ENCODE data around the gene RAD18.

RAD18 gene, protein sequence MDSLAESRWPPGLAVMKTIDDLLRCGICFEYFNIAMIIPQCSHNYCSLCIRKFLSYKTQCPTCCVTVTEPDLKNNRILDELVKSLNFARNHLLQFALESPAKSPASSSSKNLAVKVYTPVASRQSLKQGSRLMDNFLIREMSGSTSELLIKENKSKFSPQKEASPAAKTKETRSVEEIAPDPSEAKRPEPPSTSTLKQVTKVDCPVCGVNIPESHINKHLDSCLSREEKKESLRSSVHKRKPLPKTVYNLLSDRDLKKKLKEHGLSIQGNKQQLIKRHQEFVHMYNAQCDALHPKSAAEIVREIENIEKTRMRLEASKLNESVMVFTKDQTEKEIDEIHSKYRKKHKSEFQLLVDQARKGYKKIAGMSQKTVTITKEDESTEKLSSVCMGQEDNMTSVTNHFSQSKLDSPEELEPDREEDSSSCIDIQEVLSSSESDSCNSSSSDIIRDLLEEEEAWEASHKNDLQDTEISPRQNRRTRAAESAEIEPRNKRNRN

DNA sequence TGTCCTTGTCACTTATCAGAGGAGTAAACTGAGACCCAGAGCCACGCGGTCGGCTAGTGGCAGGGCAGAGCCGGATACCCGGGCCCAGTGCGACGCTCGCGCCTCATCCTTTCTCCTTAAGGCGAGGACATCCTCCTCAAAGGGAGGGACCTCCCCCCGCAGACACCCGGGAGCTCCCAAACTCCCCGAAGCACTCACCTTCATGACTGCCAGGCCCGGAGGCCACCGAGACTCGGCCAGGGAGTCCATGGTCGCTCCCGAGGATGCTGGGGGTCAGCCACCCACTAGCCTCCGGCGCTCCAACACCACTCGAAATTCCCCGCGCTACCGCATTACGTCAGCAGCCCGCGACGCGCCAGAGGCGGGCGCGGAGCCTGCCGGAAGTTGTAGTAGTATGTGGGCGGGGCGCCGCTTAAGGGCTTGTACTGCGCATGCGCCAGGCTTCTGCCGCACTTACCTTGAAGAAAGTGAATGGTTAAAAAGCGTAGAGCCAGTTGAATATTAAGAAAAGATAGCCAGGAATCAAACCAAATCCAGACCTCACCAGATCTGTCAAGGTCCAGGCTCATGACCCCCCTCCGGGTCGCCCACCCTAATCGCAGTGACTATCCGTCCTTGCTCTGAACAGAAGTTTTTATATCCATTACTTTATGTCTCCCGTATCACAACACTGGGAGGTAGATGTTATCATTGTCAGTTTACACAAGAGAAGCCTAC, at the start of gene RAD18:
Gene RAD18 (minus strand): TSS at position 336 of the 717 bp plus-strand sequence. CDS start 87 bp downstream, at position 249.
- DNase-seq (ENCODE audit: low read depth in 3 of 3): peak; percentile 79 to 84 (median 83)

DNA sequence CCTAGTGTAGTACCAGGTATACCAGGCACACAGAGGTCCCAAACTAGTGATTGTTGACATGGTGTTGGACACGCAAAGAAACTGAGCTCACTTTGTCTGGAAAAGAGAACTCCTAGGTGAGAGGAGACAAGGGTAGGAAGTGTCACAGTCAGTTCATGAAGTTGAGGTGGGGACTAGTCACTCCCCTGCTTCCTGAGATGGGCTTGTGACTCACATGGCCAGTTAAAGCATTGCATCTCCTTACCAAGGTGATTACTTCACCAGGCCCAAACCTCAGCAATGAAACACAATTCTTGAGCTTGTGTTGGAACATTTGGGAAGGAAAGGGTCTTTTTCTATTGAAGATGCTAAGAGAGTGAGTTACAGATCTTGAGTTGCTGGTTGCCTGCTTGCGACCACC, 49.2 kb upstream of the RAD18 start:
- DNase-seq (ENCODE audit: low read depth in 3 of 3): no peak

DNA sequence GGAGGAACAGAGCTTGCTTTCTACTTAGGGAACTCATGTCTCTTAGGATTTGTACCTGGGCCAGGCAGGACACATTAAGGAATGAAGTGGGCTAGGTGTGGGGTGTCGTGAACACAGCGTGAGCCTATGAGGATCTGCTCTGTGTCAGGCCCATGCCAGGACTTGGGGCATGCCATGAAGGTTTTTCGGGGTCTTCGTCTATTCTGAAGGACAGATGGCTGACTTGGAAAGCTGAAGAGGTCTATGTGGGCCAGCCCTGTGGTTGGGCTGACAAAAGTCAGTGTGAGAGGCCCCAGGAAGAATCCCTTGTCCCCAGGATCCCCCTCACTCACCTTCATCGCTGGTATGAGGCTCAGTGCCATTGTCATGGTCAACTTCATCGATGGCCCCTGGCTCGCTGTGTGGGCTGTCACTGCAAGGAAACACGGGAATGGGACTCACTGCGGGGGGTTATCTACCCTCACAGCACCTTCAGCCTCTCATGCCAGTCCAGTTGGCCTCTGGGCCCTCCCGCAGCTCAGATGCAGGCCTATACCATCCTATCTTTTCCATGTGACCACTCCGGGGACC, 46.8 kb upstream of the RAD18 start:
- DNase-seq (ENCODE audit: low read depth in 3 of 3): no peak

DNA sequence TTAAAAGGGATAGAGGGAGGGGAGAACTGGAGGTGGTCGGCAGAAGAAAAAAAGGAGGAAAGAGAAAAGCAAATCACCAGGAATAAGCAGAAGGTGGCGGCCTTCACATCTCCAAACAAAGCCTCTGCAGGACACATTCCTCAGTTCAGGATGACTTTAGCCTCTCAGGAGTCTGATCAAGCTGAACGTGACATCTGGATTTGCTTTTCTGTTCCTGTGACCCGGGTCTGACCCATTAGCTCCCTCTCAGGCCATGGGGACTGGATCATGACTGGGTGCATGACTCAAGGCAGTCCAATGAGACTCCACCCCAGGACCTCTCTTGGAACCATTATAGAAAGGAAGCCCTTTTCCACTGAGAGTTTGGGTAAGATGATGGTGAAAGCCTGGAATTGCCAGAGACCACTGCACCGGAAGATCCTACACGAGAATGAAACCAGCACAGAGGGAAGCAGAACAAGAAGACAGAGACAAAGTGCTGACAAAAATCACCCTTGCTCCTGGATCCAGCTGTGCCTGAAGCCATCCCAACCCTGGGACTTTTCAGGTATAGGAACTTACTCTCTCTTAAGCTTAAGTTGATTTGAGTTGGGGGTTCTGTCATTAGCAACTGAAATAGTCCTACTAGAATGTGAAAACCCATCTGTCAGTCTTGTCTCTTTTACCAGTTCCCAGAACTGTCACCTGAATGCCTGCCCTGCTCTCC, 45.4 kb upstream of the RAD18 start:
- no peak for DNase-seq (ENCODE audit: low read depth in 3 of 3)

DNA sequence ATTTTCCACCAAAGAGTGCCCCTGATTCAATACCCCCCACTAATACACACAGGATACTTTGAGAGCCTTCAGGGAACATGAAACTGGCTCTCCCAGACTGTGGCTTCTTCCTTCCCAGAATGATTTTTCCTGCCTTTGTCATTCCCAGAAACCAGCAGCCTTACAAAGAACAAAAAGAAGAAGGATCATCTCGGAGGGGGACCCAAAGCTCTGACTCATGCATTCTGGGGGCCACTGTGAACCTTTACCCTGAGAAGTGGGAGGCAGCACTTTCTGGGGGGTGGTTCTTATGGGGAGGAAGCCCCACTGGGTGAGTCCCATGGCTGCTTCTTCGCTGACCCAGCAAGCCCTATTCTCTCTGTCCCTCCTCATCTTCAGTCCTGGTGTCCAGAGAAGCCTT, 44.7 kb upstream of the RAD18 start:
- DNase-seq (ENCODE audit: low read depth in 3 of 3): no peak

DNA sequence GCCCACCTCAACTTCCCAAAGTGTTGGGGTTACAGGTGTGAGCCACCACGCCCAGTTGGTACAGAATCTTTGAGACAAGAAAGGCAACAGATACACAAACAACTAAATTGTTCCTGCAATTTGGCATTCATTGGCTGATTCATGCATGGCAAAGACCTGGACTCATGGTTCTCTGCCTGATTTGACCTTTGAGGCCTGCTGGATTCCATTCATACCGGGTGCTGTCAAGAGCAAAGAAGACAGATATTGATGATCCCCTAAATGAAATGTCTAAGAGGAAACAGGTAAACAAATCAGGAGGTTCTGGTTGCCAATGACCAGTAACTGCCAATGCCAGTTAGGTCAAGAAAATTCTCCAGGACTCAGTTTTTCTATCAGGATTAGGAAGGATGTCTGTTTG, 43.9 kb upstream of the RAD18 start:
- DNase-seq (ENCODE audit: low read depth in 3 of 3): no peak

DNA sequence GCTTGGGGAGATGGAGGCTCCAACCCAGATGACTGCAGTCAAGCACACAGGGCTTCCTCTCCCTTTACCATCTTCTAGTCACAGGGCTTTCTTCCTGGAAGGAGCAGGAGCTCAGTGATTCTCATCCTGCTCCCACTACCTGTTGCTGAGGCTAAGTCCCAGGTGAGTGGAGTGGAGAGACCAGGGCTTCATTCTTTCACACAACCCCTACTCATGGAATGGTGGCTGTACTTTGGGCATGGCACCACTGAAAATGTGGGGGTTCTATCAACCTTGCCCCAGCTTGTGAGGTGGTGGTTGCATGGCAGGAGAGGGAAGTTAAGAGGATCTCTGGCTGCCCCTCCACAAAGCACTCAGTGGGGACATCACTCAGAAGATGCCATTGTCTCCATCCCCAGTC, 36.8 kb upstream of the RAD18 start:
- DNase-seq (ENCODE audit: low read depth in 3 of 3): no peak

DNA sequence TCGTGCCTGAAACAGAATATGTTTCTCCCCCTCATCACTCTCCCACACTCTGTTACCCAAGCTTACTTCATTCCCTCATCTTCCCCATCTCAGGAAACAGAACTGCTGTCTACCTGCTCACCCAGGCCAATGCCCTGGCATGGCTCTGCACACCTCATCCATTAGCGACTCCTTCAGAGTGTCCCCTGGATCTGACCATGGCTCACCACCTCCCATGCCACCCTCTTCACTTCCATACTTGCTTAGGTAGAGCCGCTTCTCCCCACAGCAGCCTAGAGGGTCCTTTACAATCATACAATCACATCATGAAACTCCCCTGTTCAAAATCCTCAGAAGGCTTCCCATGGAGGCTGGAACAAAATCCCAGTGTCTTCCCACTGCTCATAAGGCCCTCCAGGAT, 33.9 kb upstream of the RAD18 start:
- DNase-seq (ENCODE audit: low read depth in 3 of 3): no peak

DNA sequence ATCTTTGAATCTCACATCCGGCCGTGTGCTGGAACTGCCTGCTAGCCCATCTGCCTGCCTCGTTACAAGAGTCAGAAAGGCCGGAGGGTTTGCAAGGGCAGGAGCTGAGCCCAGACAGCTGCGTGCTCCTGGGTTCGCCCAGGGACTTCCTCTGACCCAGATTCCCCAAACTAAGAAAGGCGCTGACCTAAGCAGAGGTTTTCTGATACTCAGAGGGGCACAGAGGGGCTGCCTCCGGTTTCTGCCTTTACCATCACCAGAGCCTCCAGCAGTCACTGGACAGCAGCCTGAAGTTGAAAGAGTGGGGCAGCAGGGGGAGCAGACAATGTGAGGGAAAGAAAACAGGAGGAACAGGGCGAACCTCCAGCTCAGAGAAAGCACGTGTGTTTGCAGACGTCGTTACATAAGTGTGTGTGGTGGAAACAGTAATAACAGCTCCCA, 33.4 kb upstream of the RAD18 start:
- no peak for DNase-seq (ENCODE audit: low read depth in 3 of 3)

DNA sequence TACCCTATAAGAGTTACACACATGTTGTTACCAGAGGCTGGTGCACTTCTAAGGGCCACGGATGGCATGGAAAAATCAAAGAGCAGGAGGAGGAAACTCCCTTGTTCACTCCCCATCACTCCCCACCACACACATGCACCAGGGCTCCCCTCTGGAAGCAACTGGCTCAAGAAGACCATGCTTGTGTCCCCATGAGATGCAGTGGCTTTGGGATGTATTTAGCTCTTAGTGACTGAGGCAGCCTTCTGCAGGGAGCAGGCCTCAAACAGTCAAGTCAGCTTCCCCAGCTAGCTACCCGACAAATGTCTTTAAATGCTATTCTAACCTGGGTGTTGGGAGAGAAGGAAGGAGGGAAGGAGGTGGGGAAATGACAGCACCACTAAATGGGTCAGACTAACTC, 32.9 kb upstream of the RAD18 start:
- DNase-seq (ENCODE audit: low read depth in 3 of 3): no peak

DNA sequence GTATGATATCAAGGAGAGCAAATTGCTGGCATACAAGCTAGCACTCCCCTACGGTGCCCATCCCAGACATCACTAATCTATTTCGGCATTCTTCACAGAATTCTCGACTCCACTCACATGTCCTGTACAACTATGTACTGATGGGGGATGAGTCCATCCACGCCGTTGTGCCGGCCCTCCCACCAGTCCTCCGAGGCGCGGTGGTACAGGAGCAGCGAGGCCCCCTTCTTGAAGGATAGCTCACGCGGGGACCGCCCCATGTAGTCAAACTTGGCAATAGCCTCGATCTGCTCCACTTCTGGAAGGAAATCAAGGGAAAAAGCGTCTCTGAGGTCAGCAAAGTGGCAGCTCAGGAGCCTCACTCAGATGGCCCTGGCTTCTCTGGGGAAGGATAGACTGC, 31.0 kb upstream of the RAD18 start:
- no peak for DNase-seq (ENCODE audit: low read depth in 3 of 3)

DNA sequence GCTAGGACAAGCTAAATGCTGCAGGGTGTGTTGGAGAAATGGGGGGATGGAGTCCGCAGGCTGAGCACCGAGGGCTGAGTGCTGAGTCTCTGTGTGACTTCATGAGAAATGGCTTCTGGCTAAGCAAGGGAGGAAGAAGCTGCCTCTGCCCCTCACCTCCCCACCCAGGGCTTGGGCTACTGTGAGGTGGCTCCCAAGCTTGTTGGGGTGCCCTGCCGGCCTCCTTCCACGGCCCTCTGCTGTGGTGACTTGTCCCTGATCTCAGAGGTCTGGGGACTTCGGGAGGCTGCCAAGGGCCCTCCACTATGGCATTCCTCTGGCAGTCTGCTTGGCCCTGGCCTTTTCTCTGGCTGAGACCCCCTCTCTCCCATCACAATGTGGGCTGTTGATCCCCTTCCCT, 30.1 kb upstream of the RAD18 start:
- no peak for DNase-seq (ENCODE audit: low read depth in 3 of 3)

DNA sequence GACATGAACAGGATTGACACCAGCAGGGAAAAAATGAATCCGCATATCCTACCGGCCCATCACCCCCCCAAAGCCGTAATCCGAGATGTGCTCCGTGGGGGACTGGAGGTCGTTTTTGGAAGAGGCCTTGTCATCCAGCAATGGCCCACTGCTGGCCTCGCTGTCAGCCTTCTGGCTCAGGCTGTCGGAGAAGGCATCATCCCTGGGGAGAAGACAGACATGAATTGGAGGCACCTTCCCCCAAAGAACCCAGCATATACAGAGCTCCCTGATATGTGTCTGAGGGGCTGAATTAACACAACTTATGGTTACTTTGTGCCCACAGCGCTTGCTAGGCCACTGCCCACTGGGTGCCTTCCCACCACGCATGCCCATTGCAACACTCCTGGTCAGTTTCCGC, 29.6 kb upstream of the RAD18 start:
- no peak for DNase-seq (ENCODE audit: low read depth in 3 of 3)

DNA sequence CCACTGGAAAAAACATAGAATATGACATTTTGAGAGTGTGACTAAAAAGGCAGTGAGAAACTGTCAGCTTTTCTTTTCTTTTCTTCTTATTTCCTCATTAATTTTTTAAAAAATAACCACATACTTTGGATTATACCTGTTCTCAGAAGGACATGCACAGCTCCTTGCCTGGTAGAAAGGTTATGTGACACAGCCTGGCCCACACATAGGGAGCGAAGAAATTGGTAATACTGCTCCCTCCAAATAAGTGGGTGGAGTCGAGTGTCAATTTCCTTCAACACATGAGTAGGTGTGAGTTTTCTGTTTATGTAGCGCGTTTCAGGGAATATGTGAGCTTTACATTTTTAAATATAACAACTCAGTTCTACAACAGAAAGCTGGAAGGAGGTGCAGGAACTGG, 28.9 kb upstream of the RAD18 start:
- DNase-seq (ENCODE audit: low read depth in 3 of 3): no peak

DNA sequence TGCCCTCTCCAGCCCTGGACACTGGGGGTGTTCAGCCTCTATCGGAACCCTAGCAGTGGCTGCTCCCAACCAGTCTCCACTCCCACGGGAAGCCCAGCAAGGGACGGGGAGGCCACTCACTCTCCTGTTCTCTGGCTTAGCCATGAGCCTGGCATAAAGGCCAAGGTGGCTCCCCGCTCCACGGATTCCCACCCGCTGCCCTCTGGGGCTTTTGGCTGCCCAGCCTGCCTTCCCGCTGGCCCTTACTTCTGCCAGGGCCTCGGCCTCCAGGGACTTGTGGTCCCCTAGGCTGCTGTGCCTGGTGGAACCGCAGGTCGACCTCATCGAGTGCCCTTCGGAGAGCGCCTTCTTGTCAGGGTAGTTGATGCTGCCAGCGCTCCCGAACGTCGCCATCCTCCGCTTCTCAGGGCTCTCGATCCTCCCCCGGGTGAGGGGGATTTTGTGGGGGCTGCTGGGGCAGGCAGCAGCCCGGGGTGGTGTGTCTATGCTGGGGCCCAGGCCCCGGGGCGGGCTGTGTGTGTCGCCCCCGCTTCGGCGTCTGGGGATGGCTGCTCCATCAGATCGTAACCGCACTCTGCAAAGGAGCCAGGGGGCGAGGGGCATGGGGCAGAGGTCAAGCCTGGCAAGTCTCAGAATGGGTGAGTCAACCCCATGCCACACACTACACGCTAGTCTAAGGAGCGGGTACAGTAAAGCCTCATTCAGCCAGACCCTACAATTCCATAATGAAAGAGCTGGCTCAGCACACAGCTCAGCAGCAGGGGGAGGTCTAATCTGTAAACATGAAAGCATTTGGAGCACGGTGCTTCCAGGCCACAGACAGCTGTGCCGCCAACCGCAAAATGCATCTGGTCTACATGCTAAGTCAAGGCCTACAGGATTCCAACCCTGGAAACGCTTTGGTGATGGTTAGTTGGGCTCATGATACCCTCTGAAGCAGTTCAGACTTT, 27.3 kb upstream of the RAD18 start:
- DNase-seq (ENCODE audit: low read depth in 3 of 3): no peak

DNA sequence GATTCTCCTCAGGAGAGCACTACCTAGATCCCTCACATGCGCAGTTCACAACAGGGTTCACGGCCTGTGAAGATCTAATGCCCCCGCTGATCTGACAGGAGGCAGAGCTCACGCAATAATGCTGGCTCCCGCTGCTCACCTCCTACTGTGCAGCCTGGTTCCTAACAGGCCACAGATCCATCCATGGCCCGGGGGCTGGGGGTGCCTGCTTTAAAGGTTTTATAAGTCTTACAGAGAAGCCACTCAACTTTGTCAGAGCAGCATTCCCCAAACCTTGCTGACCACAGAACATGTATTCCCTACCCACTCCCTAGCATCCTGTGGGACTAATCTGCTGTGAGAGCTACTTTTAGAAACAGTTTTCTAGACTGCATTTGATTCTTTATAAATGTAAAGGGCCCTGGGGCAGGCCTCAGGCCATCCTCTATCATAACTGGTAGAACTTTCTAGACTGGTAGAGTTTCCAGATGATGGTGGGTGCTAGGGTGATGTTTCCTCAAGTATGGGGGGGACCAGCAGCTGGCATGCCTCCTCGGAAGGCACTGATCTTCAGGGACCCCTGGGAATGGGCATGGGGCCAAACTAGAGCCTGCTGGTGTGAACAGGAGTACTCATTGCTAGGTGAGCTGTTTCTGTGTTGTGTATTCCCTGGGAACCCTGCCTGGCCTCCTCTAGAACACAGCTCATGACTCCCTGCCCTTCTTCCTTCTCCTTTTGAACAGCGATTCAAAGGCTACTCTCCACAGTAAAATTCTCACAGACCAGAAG, 25.7 kb upstream of the RAD18 start:
- no peak for DNase-seq (ENCODE audit: low read depth in 3 of 3)

DNA sequence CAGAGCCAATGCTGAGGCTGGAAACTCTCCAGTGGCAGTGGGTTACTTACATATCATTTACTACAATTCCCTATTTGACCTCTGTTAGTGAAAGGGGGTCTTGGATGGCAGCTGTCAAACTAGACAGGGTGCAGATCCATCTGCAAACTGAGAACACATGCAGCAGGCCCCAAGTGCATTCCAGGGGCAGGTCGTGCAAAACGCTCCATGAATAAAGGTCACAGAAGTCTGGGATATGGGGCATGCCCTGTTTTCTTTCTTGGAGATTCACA, 25.0 kb upstream of the RAD18 start:
- DNase-seq (ENCODE audit: low read depth in 3 of 3): no peak

DNA sequence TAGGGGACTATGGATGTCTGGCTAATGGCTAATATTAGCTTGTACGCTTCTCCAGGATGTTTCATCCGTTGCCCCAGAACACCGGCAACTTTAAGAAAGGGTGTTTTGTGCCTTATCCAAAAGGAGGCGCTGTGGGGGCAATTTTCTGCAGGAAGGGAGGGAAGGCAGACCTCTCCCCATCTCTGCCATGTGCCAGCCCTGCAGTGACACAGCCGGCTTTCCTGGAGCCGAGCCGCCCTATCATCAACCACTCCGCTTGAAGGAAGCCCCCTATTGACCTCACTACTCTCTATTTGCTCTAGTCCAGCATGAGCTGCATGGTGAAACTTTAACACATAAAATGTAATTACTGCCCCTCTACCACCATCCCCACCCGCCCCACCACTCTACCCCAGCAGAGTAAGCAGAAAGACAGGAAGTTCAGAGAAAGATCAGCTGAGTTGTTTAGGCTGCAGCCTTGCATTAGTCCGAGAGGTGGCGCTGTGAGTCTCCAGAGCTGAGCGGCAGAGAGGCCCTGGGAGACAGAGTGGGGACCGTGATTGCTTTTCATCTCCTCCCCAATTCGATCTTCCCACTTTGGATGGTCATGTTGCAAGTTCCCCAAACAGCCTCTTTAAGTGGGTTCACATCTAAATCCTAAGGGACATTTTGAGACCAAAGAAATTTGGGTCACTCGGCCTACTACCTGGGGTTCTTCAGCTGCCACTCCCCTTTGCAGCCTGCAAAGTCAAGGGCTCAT, 24.5 kb upstream of the RAD18 start:
- DNase-seq (ENCODE audit: low read depth in 3 of 3): peak in 2 of 3 experiments; percentile 23 to 38

DNA sequence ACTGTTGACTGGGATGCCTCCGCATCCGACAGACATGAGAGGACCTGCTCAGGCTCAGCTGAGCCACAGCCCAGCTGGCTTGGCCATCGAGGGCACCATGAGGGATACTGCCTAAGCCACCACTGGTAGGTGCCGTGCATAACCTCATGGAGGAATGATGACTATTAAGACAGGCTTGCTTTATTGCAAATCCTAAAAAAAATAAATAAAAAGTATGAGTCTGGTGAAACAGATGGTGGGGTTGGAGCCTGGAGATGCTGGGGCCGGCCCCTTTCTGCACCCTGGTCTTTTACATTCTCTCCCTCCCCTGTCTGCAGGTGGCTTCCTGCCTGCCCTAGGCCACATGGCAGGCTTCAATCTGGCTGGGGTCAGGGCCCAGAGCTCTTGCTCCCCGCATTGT, 24.0 kb upstream of the RAD18 start:
- no peak for DNase-seq (ENCODE audit: low read depth in 3 of 3)

DNA sequence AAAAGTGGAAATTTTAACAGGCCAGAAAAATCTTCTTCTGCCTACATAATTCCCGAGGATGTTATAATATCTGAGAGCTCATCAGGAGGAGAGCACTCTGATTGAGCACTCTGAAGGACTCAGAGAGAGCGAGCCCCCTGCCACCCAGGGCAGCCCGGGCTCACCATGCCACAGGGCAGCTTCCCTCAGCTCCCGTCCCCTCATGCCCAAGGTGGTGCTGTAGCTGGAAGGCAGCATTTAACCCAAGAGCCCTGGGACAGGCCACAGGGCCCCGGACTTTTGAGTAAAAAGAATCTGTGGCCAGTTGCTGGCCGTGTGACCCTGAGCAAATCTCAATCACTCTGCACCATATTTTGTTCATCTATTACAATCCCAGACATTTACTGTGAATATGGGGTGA, 23.5 kb upstream of the RAD18 start:
- DNase-seq (ENCODE audit: low read depth in 3 of 3): no peak
